HepG2 (cell line): ENCODE measurements around the gene WNT1. TPM values are rescaled to one million over a fixed set of nuclear protein-coding genes. Genes with fewer than 3 reads are reported as not detected.

Experiments
- CCAR2 ChIP-seq: fragments of 200-400 bp; formaldehyde crosslinking; optimal IDR thresholded peaks from 2 replicates; pipeline ENCODE3; 2018; ENCODE audit warnings: low read depth, mild to moderate bottlenecking, low read length, moderate library complexity
- CEBPG ChIP-seq: IDR thresholded peaks from 2 replicates; pipeline ENCODE4 v1.6.1; 2016
- DBP ChIP-seq: sonication (generic); formaldehyde crosslinking; IDR thresholded peaks from 2 replicates; pipeline ENCODE4 v1.4.0; 2020; ENCODE audit warnings: missing genetic modification reagents; ENCODE audit errors: not compliant biosample characterization
- ETV6 ChIP-seq: sonication (generic); formaldehyde crosslinking; conservative IDR thresholded peaks from 2 replicates; pipeline ENCODE4 v1.4.0; 2020; ENCODE audit warnings: missing genetic modification reagents
- FOSL1 ChIP-seq: sonication (generic); formaldehyde crosslinking; IDR thresholded peaks from 2 replicates; pipeline ENCODE4 v1.9.0; 2021; ENCODE audit warnings: missing genetic modification reagents, borderline replicate concordance
- HNF1B ChIP-seq: sonication (generic); formaldehyde crosslinking; IDR thresholded peaks from 2 replicates; pipeline ENCODE4 v1.5.1; 2020; ENCODE audit warnings: mild to moderate bottlenecking, moderate library complexity, missing genetic modification reagents
- MIER2 ChIP-seq: IDR thresholded peaks from 2 replicates; pipeline ENCODE4 v1.6.1; 2016; ENCODE audit warnings: missing biosample characterization, missing genetic modification reagents
- TOE1 ChIP-seq: sonication (generic); formaldehyde crosslinking; IDR thresholded peaks from 2 replicates; pipeline ENCODE4 v1.4.0; 2020; ENCODE audit warnings: mild to moderate bottlenecking, missing genetic modification reagents
- TSC22D2 ChIP-seq: sonication (generic); formaldehyde crosslinking; IDR thresholded peaks from 2 replicates; pipeline ENCODE4 v1.5.1; 2020; ENCODE audit warnings: missing genetic modification reagents, mild to moderate bottlenecking, borderline replicate concordance
- YY1 ChIP-seq: IDR thresholded peaks from 2 replicates; pipeline ENCODE4 v1.6.1; 2011; ENCODE audit warnings: low read length, low read depth, moderate library complexity, mild to moderate bottlenecking; ENCODE audit not compliant: insufficient read depth, insufficient replicate concordance
- ZFP91 ChIP-seq: sonication (generic); formaldehyde crosslinking; IDR thresholded peaks from 2 replicates; pipeline ENCODE4 v1.9.0; 2022; ENCODE audit warnings: missing genetic modification reagents, mild to moderate bottlenecking, borderline replicate concordance
- ZKSCAN5 ChIP-seq: sonication (generic); formaldehyde crosslinking; IDR thresholded peaks from 2 replicates; pipeline ENCODE4 v1.5.1; 2020; ENCODE audit warnings: mild to moderate bottlenecking, missing genetic modification reagents
- ZMAT3 ChIP-seq: sonication (generic); formaldehyde crosslinking; conservative IDR thresholded peaks from 2 replicates; pipeline ENCODE4 v1.7.0; 2021; ENCODE audit warnings: missing genetic modification reagents
- ZNF274 ChIP-seq: sonication (generic); formaldehyde crosslinking; IDR thresholded peaks from 2 replicates; pipeline ENCODE4 v1.5.1; 2020; ENCODE audit warnings: mild to moderate bottlenecking, missing genetic modification reagents
- ZNF280D ChIP-seq: sonication (generic); formaldehyde crosslinking; IDR thresholded peaks from 2 replicates; pipeline ENCODE4 v1.5.1; 2020; ENCODE audit warnings: mild to moderate bottlenecking, missing genetic modification reagents
- ZNF281 ChIP-seq: sonication (generic); formaldehyde crosslinking; IDR thresholded peaks from 2 replicates; pipeline ENCODE4 v1.4.0; 2020; ENCODE audit warnings: missing genetic modification reagents, borderline replicate concordance
- ZNF891 ChIP-seq: sonication (generic); formaldehyde crosslinking; IDR thresholded peaks from 2 replicates; pipeline ENCODE4 v1.5.0; 2020; ENCODE audit warnings: mild to moderate bottlenecking, missing genetic modification reagents
- polyA plus RNA-seq, 8 experiments: library from polyadenylated mRNA; depleted of rRNA in 3 of 8; stranded (reverse) in 7 of 8; unstranded in 1 of 8; fragments of >200 nt; fragmentation: Illumina TruSeq in 4 of 8; extraction: Trizol in 4 of 8; gene quantifications; 2 replicates each; pipeline versions ENCODE4 v1.2.1 to v1.2.3, GENCODE V29; 2011 to 2016; ENCODE audit warnings: low read depth in 4 of 8, missing spikeins in 1 of 8, mixed read lengths in 1 of 8; ENCODE audit not compliant: insufficient read depth in 1 of 8
- total RNA-seq, 5 experiments: library from RNA; depleted of rRNA; stranded (reverse); fragments of >200 nt; fragmentation: Illumina TruSeq; extraction: Trizol; gene quantifications; 2 replicates each; pipeline ENCODE4 v1.2.3, GENCODE V29; 2016; ENCODE audit warnings: low read depth in 1 of 5

Gene WNT1
- total and polyA plus RNA-seq, 2 of the 13 experiments (the other 11 are each of a cell fraction or from before 2014, with no cell fraction given), result not detected

GRCh38 chr12:48957141-48958048 lies 20.7 kb upstream of the WNT1 start, which contains the start of gene ARF3 (continued):
- TF ChIP-seq TOE1 (CRISPR knock-in tag) (no peak), ZNF891 (0 out of 2 replicates have a peak, but pooled peaks have one; percentile 6), ZNF274 (CRISPR knock-in tag) (peak; percentile 65; the same call in 1 of the 2 replicates), ZFP91 (CRISPR knock-in tag) (peak; percentile 50; the same call in 1 of the 2 replicates), ZNF281 (peak; percentile 82; the same call in 1 of the 2 replicates), CEBPG (CRISPR knock-in tag) (no peak), ZMAT3 (CRISPR knock-in tag) (0 out of 2 replicates have a peak, but pooled peaks have one; percentile 73), MIER2 (no peak), TSC22D2 (CRISPR knock-in tag) (peak; percentile 68; the same call in 1 of the 2 replicates), ZNF280D (0 out of 2 replicates have a peak, but pooled peaks have one; percentile 54), FOSL1 (CRISPR knock-in tag) (no peak), DBP (no peak), CCAR2 (no peak), ETV6 (peak; percentile 59; the same call in 1 of the 2 replicates), HNF1B (CRISPR knock-in tag) (0 out of 2 replicates have a peak, but pooled peaks have one; percentile 68), YY1 (peak; percentile 73), ZKSCAN5 (CRISPR knock-in tag) (0 out of 2 replicates have a peak, but pooled peaks have one; percentile 65)
